GM19099 (cell line): ENCODE results near the gene UQCR10.
A peak's percentile ranks its signal among the peaks of the same experiment; 100 is the strongest.

ENCODE experiments used
- POLR2A ChIP-seq: IDR thresholded peaks from 3 replicates; pipeline ENCODE4 v1.6.1; 2011; ENCODE audit warnings: low read depth; ENCODE audit not compliant: insufficient read length; ENCODE audit errors: extremely low read depth

The UQCR10 gene

DNA sequence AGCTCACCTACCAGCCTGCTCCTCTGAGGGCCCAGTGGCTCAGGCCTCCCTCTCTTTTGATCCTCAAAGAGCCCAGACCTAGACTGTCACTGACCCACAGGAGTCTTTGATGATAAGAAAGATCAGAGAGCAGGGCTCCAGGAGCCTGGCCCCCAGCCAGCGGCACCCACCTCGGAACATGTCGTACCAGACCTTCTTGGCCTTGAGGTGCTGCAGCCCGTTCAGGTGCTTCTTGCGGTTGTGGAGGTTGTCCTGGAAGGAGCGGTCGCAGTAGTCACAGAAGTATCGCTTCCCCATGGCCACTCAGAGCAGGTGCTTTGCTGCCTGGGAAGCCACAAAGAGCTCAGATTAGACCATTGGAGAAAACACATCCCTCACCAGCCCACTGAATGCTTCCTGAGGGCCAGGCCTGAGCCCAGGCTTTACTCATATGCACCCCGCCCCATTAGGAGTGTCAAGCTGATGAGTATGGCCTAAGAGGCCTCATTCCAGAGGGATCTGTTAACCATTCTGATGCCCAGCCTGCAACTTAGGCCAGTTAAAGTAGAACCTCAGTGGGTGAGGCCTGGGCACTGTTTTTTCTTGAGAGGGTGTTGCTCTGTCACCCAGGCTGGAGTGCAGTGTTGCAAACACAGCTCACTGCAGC, 18.8 kb upstream of the UQCR10 start:
- TF ChIP-seq POLR2A = no peak

DNA sequence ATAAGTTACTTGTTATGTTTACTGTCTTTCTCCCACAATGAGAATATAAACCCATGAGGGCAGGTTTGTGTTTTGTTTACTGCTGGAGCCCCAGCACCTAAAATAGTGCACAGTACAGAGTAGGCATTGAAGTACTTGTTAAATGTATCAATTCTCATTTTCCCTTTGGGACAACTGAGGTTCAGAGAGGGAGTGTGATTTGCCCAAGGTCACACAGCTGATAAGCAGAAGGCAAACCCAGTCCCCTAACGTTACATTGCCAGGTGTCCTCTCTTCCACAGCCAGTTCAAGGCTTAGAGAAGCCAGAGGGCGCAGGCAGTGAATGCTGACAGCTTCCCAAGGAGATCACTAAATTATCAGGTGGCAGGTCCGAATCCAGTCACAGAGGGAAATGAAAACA, 17.1 kb upstream of the UQCR10 start:
- no peak for TF ChIP-seq POLR2A

DNA sequence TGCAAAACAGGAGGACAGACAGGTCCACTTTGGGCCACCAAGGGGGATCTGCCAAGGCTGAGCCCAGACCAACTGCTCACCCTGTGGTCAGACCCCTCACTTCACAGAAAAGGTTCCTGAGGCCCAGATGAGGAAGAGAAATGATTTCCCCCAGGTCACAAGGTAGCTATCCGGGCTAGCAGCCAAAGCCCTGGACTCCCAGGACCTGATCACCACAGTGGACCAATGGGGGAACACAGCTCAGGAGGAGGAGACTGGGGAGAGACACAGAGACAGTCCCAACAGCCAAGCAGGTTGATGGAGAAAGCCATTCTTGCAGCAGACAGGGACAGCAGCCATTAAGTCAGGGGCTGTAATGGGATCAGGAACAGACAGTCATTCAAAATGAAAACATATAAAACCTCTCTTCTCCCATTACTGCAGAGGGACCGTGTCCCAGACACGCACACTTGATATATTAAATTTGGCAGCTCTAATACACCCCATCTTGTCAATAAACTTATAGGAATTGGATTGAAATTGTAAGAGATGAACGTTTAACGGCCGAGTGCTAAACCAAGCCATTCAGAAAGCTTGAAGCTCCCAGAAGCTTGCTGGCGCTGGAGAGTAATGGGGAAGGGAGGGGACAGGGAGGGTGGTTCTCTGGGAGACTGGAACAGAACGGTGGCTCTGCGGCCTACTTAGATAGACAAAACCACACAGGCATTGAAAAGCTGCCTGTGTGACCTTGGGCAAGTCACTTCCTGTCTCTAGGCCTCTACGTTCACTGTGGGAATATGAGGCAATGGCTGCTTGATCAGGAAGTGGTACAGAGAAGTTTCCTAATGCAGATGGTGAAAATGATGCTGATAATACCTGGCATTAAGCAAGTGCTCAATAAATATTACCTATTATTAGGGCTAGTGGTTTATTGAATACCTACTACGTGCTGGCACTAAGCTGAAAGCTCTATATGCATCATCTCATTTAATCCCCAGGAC, 16.3 kb upstream of the UQCR10 start:
- TF ChIP-seq POLR2A = no peak

DNA sequence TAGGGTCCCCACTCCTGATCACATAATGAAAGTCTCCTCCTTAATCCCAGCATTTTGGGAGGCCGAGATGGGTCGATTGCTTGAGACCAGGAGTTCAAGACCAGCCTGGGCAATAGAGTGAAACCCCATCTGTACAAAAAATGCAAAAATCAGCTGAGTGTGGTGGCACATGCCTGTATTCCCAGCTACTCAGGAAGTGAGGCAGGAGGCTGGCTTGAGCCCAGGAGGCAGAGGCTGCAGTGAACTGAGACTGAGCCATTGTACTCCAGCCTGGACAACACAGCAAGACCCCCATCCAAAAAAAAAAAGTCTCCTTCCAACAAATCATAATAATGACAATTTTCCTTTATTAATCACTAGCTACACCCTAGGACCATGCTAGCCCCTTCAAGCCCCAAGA, 15.5 kb upstream of the UQCR10 start:
- TF ChIP-seq POLR2A = no peak

DNA sequence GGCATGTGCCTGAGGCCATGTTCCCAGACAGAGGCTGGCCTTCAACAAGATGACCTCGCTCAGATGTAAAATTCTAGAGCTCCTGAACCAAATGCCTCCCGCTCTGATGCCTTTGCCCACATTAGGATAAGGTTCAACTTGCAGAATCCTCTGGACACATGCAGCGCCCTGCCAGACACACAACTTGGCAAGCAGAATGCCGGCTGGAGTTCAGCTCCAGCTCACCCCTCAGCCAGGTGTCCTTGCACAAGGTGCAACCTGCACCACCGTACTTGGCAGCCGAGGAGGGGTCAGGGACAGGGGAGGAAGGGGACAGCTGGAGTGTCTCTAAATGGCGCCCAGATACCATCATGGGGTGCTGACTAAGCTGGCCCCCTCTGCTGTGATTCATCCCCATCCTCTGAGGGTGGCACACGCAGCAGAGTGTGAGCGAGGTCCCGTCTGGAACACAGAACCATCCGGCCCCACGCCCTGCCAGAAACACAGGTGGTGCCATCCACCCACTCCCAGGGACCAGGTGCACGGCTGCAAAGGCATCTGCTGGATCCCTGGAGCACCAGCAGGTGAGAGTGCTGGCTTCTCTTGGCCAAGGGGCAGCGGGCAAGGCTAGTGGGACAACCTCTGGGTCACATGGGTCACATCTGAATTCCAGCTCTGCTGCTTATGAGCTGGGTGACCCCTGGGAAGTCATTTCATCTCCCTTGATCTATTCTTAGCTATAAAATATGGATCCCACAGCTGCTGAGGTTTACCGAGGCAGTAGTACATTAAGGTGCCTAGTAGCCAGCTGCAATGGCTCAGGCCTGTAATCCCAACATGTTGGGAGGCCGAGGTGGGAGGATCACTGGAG, 13.1 kb upstream of the UQCR10 start:
- no peak for TF ChIP-seq POLR2A

DNA sequence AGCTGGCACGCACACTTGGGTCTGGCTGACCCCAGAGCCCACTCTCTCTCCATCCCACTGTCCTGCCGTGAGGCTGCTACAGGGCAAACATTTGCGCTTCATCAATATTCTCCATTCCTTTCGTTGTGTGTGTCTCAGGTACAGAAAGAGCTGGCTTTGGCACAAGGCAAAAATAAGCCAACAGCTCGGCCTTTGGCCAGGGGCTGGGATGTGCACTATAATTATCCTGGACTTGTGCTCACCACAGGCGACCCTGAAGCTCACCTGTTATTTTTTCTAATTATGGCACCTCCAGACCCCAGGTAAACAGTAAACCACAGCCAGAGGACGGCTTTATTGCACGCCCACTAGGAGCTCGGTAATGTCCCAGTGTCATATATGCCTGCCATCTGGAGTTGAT, 11.3 kb upstream of the UQCR10 start:
- no peak for TF ChIP-seq POLR2A

DNA sequence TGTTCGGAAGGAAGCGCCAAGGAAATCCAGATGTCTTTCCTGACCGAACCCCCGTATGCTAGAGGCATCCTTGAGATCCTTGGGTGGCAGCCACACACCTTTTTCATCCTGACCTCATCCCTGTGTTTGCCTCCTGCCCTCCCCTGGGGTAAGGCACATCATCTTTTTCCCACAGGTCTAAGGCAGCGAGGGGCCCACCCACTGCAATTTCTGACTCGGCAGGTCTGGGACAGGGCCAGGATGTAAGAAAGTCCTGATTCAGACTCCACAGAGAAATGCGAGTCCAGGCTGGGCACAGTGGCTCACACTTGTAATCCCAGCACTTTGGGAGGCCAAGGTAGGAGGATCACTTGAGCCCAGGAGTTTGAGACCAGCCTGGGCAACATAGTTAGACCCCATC, 10.8 kb upstream of the UQCR10 start:
- no peak for TF ChIP-seq POLR2A

DNA sequence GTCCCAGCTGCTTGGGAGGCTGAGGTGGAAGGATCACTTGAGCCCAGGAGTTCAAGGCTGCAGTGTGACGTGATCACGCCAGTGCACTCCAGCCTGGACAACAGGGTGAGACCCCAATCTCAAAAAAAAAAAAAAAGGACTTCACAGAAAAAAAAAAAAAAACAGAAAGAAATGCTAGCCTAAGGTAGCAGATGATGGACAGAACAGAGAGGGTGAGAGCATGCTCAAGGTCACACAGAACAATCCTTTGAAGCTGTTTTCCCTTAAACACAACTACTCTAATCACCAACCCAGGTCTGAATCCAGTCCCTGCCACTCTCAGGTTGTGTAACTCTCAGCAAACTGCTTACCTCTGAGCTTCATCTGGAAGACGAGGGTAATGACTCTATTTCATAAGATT, 10.1 kb upstream of the UQCR10 start:
- TF ChIP-seq POLR2A = no peak

DNA sequence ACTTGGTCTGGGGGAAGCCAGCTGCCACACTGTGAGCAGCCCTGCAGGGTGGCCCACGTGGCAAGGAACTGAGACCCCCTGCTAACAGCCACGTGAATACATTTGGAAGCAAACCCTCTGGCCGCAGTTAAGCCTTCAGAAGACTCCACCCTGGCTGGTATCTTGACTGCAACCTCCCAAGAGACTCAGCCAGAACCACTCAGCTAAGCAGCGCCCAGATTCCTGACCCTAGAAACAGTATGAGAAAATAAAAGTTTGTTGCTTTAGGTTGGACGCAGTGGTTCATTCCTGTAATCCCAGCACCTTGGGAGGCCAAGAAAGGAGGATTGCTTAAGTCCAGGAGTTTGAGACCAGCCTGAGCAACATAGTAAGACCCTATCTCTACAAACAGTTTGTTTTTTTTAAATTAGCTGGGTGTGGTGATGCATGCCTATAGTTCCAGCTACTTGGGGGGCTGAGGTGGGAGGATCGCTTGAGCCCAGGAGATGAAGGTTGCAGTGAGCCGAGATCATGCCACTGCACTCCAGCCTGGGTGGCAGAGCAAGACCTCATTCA, 9.0 kb upstream of the UQCR10 start:
- TF ChIP-seq POLR2A = no peak

DNA sequence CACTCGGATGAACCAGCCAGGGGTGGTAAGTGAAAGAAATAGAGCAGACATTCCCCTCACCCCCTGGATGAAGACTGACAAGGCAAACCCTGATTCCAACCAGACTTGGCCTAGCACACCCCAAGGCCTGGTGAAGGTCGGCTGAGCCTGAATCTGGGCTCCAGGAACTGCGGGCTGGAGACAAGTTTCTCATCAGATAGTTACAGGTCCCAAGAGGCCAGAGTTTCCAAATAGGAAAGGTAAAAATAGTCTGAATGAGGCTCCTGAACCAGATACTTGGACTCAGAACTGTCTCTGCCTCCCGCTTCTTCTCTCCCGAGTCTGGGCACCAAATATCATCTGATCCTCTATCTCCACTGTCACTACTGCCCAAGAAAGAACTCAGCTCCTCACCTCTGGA, 8.2 kb upstream of the UQCR10 start:
- TF ChIP-seq POLR2A = no peak

DNA sequence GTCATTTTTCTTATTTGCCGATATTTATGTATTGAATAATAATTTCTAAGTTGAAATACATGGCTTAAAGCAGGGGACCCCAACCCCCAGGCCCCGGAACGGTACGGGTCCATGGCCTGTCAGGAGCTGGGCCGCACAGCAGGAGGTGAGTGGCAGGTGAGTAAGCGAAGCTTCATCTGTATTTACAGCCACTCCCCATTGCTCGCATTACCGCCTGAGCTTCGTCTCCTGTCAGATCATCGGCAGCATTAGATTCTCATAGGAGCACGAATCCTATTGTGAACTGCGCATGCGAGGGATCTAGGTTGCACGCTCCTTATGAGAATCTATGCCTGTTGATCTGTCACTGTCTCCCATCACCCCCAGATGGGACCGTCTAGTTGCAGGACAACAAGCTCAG, 4.9 kb upstream of the UQCR10 start:
- no peak for TF ChIP-seq POLR2A

DNA sequence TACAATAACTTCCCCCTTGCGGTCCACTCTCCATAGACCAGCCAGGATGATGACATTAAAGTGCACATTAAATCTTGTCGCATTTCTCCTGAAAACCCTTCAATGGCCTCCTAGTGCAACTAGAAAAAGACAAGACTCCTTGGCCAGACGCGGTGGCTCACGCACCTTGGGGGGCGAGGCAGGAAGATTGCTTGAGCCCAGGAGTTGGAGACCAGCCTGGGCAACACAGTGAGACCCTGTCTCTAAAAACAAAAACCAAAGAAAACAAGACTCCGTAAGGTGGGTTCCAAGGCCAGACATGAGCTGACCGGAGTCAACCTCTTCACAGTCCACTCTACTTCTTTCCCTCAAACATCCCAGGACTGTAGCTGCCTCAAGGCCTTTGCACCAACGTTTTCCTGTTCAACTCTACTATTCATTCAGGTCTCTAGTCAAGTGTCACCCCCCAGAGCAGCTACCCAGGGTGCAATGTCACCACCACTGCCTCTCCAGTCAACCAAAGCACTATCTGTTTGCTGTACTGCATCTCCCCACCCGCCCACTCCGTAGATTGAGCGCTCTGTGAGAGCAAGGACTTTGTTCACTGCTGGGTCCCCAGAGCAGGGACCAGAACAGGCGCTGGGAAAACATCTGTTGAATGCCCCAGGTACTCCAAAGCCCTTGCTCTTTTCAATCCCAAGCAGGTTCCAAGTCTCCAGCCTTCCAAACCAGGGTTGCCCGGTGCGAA, 1.1 kb upstream of the UQCR10 start:
- TF ChIP-seq POLR2A = no peak

DNA sequence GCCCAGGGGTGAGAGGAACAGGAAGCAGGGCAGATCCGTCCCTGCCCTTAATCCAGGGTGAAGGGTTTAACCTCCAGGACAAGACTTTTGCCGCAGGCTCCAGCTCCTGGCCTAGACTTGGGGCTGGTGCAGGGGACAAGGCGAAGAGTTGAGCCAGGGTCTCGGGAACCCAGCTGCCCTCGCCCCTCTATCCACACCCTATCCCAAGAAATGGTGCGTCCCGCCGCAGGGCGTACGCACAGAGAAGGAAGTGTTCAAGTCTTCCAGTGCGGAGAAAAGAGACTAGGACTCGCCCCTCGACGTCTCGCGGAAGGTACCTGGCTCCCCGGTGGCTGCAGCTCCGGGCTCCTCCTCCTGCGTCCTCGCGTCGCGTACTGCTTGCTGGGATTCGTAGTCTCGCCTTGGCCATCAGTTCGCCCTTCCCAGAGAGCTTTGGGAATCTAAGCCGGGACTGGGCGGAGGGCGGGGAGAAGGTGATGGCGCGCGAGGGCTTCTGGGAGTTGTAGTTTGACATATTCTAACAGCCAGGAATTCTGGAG, 468 bp upstream of the UQCR10 start, which contains the start of gene ZMAT5:
Gene ZMAT5, minus strand, starts transcription at position 376 of the 539 bp plus-strand sequence. CDS start 18,463 bp downstream, outside the sequence.
- TF ChIP-seq POLR2A = peak; percentile 75

DNA sequence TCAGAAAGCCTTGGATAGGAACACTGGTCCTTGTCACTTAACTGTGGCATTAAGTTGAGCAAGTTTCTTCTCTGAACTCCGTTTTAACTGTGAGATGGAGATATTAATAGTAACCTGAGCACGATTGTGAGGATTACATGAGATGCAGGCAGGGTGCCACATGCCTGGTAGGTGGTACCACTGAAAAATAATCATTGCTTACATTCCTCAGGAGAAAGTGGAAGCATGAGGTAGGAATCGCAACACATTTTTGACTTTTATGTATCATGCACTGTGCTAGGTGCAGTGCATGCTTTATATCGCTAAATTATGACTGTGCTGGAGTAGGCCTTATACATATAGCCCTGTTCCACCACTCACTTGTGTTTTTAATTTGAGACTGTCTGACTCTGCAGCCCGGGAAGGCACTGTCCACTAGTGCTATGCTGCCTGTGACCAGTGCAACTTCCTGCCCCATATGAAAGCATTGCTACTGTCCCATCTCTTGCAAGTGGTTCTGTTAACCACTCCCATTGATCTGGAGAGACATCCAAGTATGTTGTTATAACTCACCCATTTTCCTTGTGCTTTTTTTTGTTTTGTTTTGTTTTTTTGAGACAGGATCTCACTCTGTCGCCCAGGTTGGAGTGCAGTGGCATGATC, 1.0 kb downstream of the UQCR10 start:
- TF ChIP-seq POLR2A = no peak

DNA sequence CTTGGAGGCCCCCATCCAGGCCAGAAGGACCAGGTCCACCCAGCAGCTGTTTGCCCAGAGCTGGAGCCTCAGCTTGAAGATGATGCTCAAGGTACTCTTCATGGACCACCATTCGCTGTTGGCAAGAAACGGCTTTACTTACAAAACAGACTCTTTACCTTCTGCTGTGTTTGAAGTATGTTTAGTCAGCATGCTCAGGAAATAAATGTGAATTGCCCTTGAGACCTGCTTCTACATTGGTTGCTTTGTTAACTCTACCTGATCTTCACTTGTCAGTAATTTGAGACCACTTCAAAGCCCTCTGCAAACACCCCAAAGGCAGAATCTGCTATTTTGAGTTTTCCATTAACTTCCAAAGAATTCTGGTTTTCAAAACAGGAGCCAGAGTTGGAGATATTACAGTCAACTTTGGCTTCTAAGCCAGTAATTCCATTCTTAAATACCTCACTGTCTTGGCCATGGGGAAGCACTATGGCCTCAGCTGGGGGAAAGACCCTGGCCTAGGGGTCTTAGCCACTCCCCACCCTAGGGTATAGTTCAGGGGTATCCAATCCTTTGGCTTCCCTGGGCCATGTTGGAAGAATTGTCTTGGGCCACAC, 2.7 kb downstream of the UQCR10 start:
- TF ChIP-seq POLR2A = no peak
